Esophagus muscularis mucosa (tissue), 4 donors: ENCODE measurements around the gene KRTAP24-1. TPM values are rescaled to one million over a fixed set of nuclear protein-coding genes. Genes with fewer than 3 reads are reported as not detected.

Source experiments
- DNase-seq: peaks from one replicate; pipeline ENCODE4 v3.0.0-alpha.2; 2017; ENCODE audit errors: extremely low spot score
- H3K27ac ChIP-seq, 4 donors: fragments of 200-600 bp; sonication (generic); replicated peaks in 1 of 4; 1 replicate in 3 of 4; 2 replicates in 1 of 4; pipeline ENCODE4 v1.5.1; 2016 to 2019; ENCODE audit warnings: mild to moderate bottlenecking in 1 of 4
- H3K27me3 ChIP-seq, 4 donors: fragments of 200-600 bp; sonication (generic); one replicate each; pipeline versions ENCODE4 v1.5.1 to v1.6.0; 2016 to 2019
- H3K36me3 ChIP-seq, 4 donors: fragments of 200-600 bp; sonication (generic); one replicate each; pipeline ENCODE4 v1.5.1; 2016 to 2019
- H3K4me1 ChIP-seq, 4 donors: fragments of 200-600 bp; sonication (generic); one replicate each; pipeline ENCODE4 v1.5.1; 2016 to 2019
- H3K4me3 ChIP-seq, 4 donors: fragments of 200-600 bp; sonication (generic); 1 replicate in 2 of 4; 2 replicates in 2 of 4; pipeline ENCODE4 v1.5.1; 2016 to 2019; ENCODE audit warnings: mild to moderate bottlenecking in 4 of 4, moderate library complexity in 1 of 4
- H3K9me3 ChIP-seq, 4 donors: fragments of 200-600 bp; sonication (generic); 1 replicate in 3 of 4; 2 replicates in 1 of 4; pipeline ENCODE4 v1.5.1; 2016 to 2019
- EP300 ChIP-seq: sonication (generic); formaldehyde crosslinking; IDR thresholded peaks from one replicate; pipeline ENCODE4 v1.6.1; 2017; ENCODE audit warnings: antibody characterized with exemption
- POLR2A ChIP-seq: fragments of 450-650 bp; IDR thresholded peaks from one replicate; pipeline ENCODE4 v1.6.1; 2017; ENCODE audit warnings: antibody characterized with exemption, moderate library complexity, mild to moderate bottlenecking, low read depth
- POLR2AphosphoS5 ChIP-seq, 2 donors: sonication (generic); formaldehyde crosslinking; IDR thresholded peaks; one replicate each; pipeline ENCODE4 v1.6.1; 2017; ENCODE audit warnings: antibody characterized with exemption in 2 of 2
- WGBS: methylation state at CpG from one replicate; pipeline ENCODE4 v1.1.5; 2018; 5-methylcytosine and 5-hydroxymethylcytosine counted together
- intact Hi-C: fragments of 100-400 bp; cut with DNase I; formaldehyde crosslinking; loops from one replicate; pipeline ENCODE4 v1.15.1; 2023
- total RNA-seq, 4 donors: library from RNA; depleted of rRNA; stranded (reverse); fragments of >200 nt; gene quantifications; one replicate each; pipeline versions ENCODE4 v1.1.0 to v1.2.1, GENCODE V29; 2016
- TF ChIP-seq, protein P1 (sequence below), 3 experiments: fragments of 200-600 bp in 2 of 3; fragments of 450-650 bp in 1 of 3; sonication (generic) in 2 of 3; IDR thresholded peaks; one replicate each; pipeline ENCODE4 v1.5.1; 2017 to 2019; ENCODE audit warnings: antibody characterized with exemption in 3 of 3, mild to moderate bottlenecking in 2 of 3, moderate library complexity in 1 of 3

The KRTAP24-1 gene
- total RNA-seq, 4 donors from 2014 or later, result not detected

DNA sequence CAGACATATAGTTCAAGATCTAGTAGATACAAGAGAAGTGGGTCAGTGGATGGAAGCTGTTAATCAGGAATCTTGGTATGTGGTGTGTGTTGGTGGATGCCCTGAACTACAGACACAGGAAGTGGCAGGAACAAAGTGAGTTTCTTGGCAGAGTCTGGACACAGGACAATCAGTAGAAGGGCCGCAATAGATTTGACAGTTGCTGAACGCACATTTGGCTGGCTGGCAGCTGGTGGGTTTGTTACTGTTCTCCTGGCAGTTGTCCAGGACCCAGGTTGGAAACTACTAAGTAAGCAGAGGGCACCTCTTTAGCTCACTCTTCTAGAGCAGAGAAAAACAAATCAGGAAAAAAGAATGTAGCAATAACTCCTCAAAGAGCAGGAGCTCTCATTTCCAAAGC lies 24.1 kb upstream of the KRTAP24-1 start:
- TF ChIP-seq, protein P1, sequence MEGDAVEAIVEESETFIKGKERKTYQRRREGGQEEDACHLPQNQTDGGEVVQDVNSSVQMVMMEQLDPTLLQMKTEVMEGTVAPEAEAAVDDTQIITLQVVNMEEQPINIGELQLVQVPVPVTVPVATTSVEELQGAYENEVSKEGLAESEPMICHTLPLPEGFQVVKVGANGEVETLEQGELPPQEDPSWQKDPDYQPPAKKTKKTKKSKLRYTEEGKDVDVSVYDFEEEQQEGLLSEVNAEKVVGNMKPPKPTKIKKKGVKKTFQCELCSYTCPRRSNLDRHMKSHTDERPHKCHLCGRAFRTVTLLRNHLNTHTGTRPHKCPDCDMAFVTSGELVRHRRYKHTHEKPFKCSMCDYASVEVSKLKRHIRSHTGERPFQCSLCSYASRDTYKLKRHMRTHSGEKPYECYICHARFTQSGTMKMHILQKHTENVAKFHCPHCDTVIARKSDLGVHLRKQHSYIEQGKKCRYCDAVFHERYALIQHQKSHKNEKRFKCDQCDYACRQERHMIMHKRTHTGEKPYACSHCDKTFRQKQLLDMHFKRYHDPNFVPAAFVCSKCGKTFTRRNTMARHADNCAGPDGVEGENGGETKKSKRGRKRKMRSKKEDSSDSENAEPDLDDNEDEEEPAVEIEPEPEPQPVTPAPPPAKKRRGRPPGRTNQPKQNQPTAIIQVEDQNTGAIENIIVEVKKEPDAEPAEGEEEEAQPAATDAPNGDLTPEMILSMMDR (IDR thresholded peaks at IDR 0.05), result no peak
- TF ChIP-seq POLR2AphosphoS5 (IDR thresholded peaks at IDR 0.05), result no peak
- TF ChIP-seq POLR2A, result no peak
- TF ChIP-seq EP300, result no peak
- H3K27me3 ChIP-seq, result no peaks in the 10 kb centered on the region
- H3K4me3 ChIP-seq, result no peak overlapping the region
- no peak for DNase-seq
- intact Hi-C loops, result no loop called here
- H3K4me1 ChIP-seq, result no peaks in the 10 kb centered on the region
- WGBS, result 67% methylated on average over 2 of the region's 2 CpGs
- no peaks in the 10 kb centered on the region for H3K36me3 ChIP-seq
- no peak overlapping the region for H3K27ac ChIP-seq
- H3K9me3 ChIP-seq, result no peaks in the 10 kb centered on the region

DNA sequence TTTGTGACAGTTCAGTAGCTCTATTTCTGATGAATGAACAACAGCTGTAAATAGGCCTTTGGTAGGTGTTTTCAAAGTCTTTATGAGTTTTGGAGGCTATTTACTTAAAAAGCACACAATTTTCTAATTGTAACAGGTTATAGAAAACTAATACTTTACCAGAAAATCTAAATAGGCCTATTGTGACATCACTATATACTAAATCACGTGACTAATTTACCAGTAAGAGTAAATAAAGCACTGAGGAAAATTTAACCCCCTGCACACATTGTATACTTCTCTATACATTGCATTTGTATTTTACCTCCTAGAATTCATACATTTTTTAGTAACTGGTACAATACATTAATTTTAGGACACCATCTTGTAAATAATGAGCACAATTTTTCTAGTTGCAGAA lies 22.4 kb upstream of the KRTAP24-1 start:
- TF ChIP-seq POLR2A (no peak), POLR2AphosphoS5 (IDR thresholded peaks at IDR 0.05) (no peak), EP300 (no peak)
- TF ChIP-seq, protein P1 (IDR thresholded peaks at IDR 0.05), result no peak
- intact Hi-C loops, result no loop called here
- H3K9me3 ChIP-seq, result no peaks in the 10 kb centered on the region
- no peaks in the 10 kb centered on the region for H3K27me3 ChIP-seq
- DNase-seq, result no peak
- H3K4me1 ChIP-seq, result no peaks in the 10 kb centered on the region
- H3K36me3 ChIP-seq, result no peaks in the 10 kb centered on the region
- 46% methylated on average over 1 of the region's 1 CpG for WGBS
- H3K27ac ChIP-seq, result no peak overlapping the region
- H3K4me3 ChIP-seq, result no peak overlapping the region

DNA sequence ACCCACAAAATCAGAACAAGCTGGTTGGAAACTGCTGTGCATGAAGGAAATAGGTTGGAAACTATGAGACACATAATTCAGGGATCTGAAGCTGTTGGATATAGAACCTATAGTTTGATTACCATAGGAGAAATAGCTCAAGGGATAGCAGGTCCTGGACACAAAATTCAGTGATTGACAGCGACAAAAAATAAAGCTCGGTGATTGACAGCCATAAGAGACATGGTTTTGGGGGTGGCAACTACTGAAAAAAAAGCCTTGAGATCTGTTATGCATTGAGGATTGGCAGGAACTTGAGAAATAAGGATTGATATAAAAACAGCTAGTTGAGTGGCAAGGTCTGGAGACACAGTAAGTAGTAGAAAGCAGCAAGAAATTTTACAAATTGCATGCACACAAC lies 6.5 kb upstream of the KRTAP24-1 start, which contains the start of gene KRTAP25-1:
KRTAP25-1 (minus strand) TSS at position 300 of the 400 bp plus-strand sequence; CDS start at position 276, 24 bp downstream.
- DNase-seq, result no peak
- no peak within 1 kb of the TSS for H3K4me3 ChIP-seq
- H3K27ac ChIP-seq, result no peak within 1 kb of the TSS
- peaks cover 0 to 5% (median 0%) of the 10 kb centered on the region in 4 donors for H3K9me3 ChIP-seq
- 77% methylated on average over 2 of the region's 2 CpGs for WGBS
- H3K27me3 ChIP-seq, result no peaks in the 10 kb centered on the region
- TF ChIP-seq POLR2A, result no peak
- no peaks in the 10 kb centered on the region for H3K36me3 ChIP-seq
- intact Hi-C loops, result no loop called here
- H3K4me1 ChIP-seq, result no peaks in the 10 kb centered on the region

DNA sequence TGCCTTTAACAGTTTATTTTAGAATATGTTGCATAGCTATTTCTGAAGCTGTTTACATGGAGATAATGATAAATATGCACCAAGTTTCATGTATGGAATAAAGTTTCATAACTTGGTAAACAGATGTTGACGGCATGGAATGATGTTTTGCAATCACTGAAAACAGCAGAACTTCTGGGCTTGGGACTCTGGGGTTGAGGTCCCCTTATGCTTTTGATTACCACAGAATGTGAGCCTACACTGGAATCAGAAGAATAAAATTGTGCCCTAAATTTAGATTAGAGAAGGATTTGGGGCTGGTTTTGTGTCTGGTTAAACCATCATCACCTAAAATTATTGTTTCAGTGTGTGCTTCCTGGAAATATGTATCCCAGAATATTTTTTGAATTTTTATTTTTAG lies 11.1 kb downstream of the KRTAP24-1 start:
- H3K9me3 ChIP-seq, result no peaks in the 10 kb centered on the region
- H3K27me3 ChIP-seq, result no peaks in the 10 kb centered on the region
- WGBS, result 61% methylated on average over 1 of the region's 1 CpG
- no peaks in the 10 kb centered on the region for H3K4me1 ChIP-seq
- DNase-seq, result no peak
- no peaks in the 10 kb centered on the region for H3K36me3 ChIP-seq
- H3K27ac ChIP-seq, result no peak overlapping the region
- no peak overlapping the region for H3K4me3 ChIP-seq
- TF ChIP-seq EP300 (no peak), POLR2AphosphoS5 (IDR thresholded peaks at IDR 0.05) (no peak), POLR2A (no peak)
- TF ChIP-seq, protein P1 (IDR thresholded peaks at IDR 0.05), result no peak
- intact Hi-C loops, result no loop called here

DNA sequence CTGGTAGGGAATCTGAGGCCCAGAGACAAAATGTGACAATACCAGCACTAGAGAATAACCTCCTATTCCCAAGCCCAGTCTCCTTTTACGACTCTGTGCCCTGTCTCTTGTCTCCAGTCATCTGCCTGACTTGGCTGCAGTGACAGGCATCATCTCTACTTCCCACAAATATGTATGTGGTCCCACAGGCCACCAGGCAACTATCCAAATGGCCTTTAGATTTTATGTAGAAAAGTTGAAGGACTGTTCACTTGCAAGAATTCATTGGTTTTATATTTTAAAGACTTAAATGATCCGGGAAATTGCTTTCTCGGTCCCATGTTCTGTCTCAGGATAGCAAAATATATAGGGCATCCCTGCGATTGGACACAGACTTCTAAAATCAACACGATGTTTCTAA lies 11.6 kb downstream of the KRTAP24-1 start:
- H3K4me3 ChIP-seq, result no peak overlapping the region
- H3K9me3 ChIP-seq, result peaks cover 0 to 4% (median 0%) of the 10 kb centered on the region in 4 donors
- no peak overlapping the region for H3K27ac ChIP-seq
- no peaks in the 10 kb centered on the region for H3K27me3 ChIP-seq
- H3K36me3 ChIP-seq, result no peaks in the 10 kb centered on the region
- TF ChIP-seq POLR2AphosphoS5 (IDR thresholded peaks at IDR 0.05), result no peak
- TF ChIP-seq POLR2A, result no peak
- TF ChIP-seq EP300, result no peak
- TF ChIP-seq, protein P1 (IDR thresholded peaks at IDR 0.05), result no peak
- DNase-seq, result no peak
- intact Hi-C loops, result no loop called here
- no peaks in the 10 kb centered on the region for H3K4me1 ChIP-seq
- WGBS, result 78% methylated on average over 5 of the region's 5 CpGs
